Measurements from ENCODE around the gene ITFG2. TPM values are rescaled to one million over a fixed set of nuclear protein-coding genes. Genes with fewer than 3 reads are reported as not detected.

Gene ITFG2
- total and polyA plus RNA-seq, 2 of the 13 experiments (the other 11 are each of a cell fraction or from before 2014, with no cell fraction given) = 14.8 to 15.5 TPM

- TF ChIP-seq DPF2 (CRISPR knock-in tag; IDR thresholded peaks at IDR 0.05; ENCODE audit: borderline replicate concordance, low read depth) (no peak), ZNF788 (CRISPR knock-in tag; IDR thresholded peaks at IDR 0.05; ENCODE audit: borderline replicate concordance) (no peak)
Measured at GRCh38 chr12:2775431-2775830, 37.0 kb upstream of the ITFG2 start (continued).

DNA sequence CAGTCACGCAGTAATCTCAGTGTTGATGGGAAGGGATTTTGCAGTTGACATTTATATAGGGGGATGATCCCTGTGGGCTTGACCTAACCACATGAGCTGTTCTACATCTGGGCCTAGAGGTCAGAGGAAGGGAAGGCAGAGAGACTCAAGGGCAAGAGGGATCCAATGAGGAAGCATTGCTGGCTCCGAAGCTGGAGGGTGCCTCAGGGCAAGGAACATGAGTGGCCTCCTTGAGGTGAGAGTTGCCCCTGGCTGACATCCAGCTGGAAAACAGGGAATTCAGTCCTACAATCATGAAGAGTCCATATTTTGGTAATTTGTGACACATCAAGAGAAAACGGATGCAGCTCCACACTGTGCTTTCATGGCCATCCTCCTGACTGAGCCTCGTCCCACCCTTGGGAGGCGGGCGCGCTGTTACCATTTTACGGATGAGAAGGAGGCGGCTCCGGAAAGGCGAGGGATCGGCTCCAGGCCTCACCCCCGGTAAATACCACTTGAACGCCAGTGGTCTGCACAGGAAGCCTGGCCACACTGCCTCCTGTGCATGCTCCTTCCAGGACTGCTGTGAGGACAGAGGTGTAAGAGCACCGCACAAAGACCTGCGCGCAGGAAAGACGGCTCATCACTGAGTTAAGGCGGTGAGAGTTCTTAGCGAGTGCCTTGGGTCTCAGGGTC lies 36.2 kb upstream of the ITFG2 start:
- intact Hi-C loops (cut with micrococcal nuclease; ENCODE audit: unreplicated experiment) (no loop called here), in situ Hi-C loops (cut with HindIII; ENCODE audit: extremely low pct_ligation_motif_present, low pct_unique_long_range_greater_than_20kb) (no loop called here)
- ChIA-PET CTCF (ENCODE audit: low intra/inter-chr PET ratio, low total read pairs) (no interaction called here), POLR2A (no interaction called here)
- no peak overlapping the region for H3K4me2 ChIP-seq (ENCODE audit: low read depth, low read length)
- no peaks in the 10 kb centered on the region for H3K36me3 ChIP-seq (replicated peaks in 1 of 2; ENCODE audit: control insufficient read depth in 1 of 2, insufficient read depth in 2 of 2, low read length in 2 of 2)
- H3K9ac ChIP-seq (ENCODE audit: insufficient read depth, low read depth, low read length) = no peak overlapping the region
- no peaks in the 10 kb centered on the region for H3K9me3 ChIP-seq (ENCODE audit: low read length)
- H2AFZ ChIP-seq (ENCODE audit: low read length) = no peak overlapping the region
- H4K20me1 ChIP-seq (ENCODE audit: insufficient read depth, low read length) = no peaks in the 10 kb centered on the region
- no peak for DNase-seq (ENCODE audit: low spot score)
- ATAC-seq = no peak
- no peak overlapping the region for H3K27ac ChIP-seq (ENCODE audit: extremely low read length, insufficient read depth, low read length)
- BruUV-seq (replicated peaks) = no TSS peak
- no peaks in the 10 kb centered on the region for H3K4me1 ChIP-seq (ENCODE audit: insufficient read depth, low read length)
- no peak for FAIRE-seq
- H3K79me2 ChIP-seq (ENCODE audit: insufficient read depth, low read length) = no peaks in the 10 kb centered on the region
- no peak overlapping the region for H3K4me3 ChIP-seq (replicated peaks in 1 of 3; ENCODE audit: insufficient read depth in 1 of 3, low read depth in 2 of 3, low read length in 3 of 3)
- 66% methylated on average over 18 of the region's 20 CpGs for WGBS (ENCODE audit: low lambda C conversion rate)
- H3K27me3 ChIP-seq (ENCODE audit: control insufficient read depth in 1 of 2, insufficient read depth in 2 of 2, low read length in 2 of 2) = peaks cover 5 to 58% of the 10 kb centered on the region in 2 experiments; a peak in 4 of 5 replicates
- TF ChIP-seq ZNF263 (CRISPR knock-in tag; IDR thresholded peaks at IDR 0.05) = no peak

DNA sequence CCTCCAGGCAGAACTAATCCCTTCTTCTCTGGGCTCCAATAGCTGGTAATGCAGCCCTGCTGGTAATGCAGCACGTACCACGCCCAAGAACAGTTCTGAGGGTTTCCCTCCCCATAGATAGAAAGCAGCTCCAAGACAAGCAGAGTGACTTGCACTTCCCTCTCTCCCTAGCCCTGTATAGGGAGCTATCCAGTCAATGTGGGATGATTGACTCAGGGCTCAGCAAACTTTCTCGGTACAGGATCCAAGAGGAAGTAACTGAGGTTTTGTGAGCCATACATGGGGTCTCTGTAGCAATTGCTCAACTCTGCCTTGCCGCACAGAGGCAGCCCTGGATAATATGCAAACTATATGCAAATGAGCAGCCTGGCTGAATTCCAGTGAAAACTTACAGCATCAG lies 33.2 kb upstream of the ITFG2 start:
- FAIRE-seq (no peak), DNase-seq (ENCODE audit: low spot score) (no peak), ATAC-seq (no peak)
- 4% methylated on average over 4 of the region's 4 CpGs for WGBS (ENCODE audit: low lambda C conversion rate)
- Histone ChIP-seq H4K20me1 (ENCODE audit: insufficient read depth, low read length) (no peaks in the 10 kb centered on the region), H3K27me3 (ENCODE audit: control insufficient read depth in 1 of 2, insufficient read depth in 2 of 2, low read length in 2 of 2) (peaks cover 1 to 57% of the 10 kb centered on the region in 2 experiments; a peak in 3 of 5 replicates), H3K9me3 (ENCODE audit: low read length) (no peaks in the 10 kb centered on the region), H3K9ac (ENCODE audit: insufficient read depth, low read depth, low read length) (no peak overlapping the region), H3K27ac (ENCODE audit: extremely low read length, insufficient read depth, low read length) (no peak overlapping the region), H3K4me3 (replicated peaks in 1 of 3; ENCODE audit: insufficient read depth in 1 of 3, low read depth in 2 of 3, low read length in 3 of 3) (no peak overlapping the region), H2AFZ (ENCODE audit: low read length) (no peak overlapping the region), H3K4me2 (ENCODE audit: low read depth, low read length) (no peak overlapping the region), H3K4me1 (ENCODE audit: insufficient read depth, low read length) (peaks cover 7% of the 10 kb centered on the region), H3K36me3 (replicated peaks in 1 of 2; ENCODE audit: control insufficient read depth in 1 of 2, insufficient read depth in 2 of 2, low read length in 2 of 2) (no peaks in the 10 kb centered on the region), H3K79me2 (ENCODE audit: insufficient read depth, low read length) (no peaks in the 10 kb centered on the region)
- intact Hi-C loops (cut with micrococcal nuclease; ENCODE audit: unreplicated experiment) = no loop called here
- in situ Hi-C loops (cut with HindIII; ENCODE audit: extremely low pct_ligation_motif_present, low pct_unique_long_range_greater_than_20kb) = no loop called here
- no TSS peak for BruUV-seq (replicated peaks)
- POLR2A ChIA-PET = no interaction called here
- CTCF ChIA-PET (ENCODE audit: low intra/inter-chr PET ratio, low total read pairs) = no interaction called here
- TF ChIP-seq CEBPB (IDR thresholded peaks at IDR 0.05; ENCODE audit: borderline replicate concordance, low read depth, low read length) (no peak), FLYWCH1 (CRISPR knock-in tag; IDR thresholded peaks at IDR 0.05) (no peak), ZNF296 (CRISPR knock-in tag; conservative IDR thresholded peaks at IDR 0.05) (no peak), ZSCAN30 (CRISPR knock-in tag; IDR thresholded peaks at IDR 0.05) (no peak), CAMTA2 (CRISPR knock-in tag; IDR thresholded peaks at IDR 0.05; ENCODE audit: borderline replicate concordance) (no peak), GTF3A (CRISPR knock-in tag; conservative IDR thresholded peaks at IDR 0.05) (no peak), ZNF280B (CRISPR knock-in tag; IDR thresholded peaks at IDR 0.05; ENCODE audit: borderline replicate concordance) (no peak), ZNF232 (CRISPR knock-in tag; IDR thresholded peaks at IDR 0.05; ENCODE audit: borderline replicate concordance) (no peak), ZFP90 (CRISPR knock-in tag; IDR thresholded peaks at IDR 0.05; ENCODE audit: borderline replicate concordance) (no peak), ZNF264 (CRISPR knock-in tag; IDR thresholded peaks at IDR 0.05) (no peak)
- TF ChIP-seq, protein P1, sequence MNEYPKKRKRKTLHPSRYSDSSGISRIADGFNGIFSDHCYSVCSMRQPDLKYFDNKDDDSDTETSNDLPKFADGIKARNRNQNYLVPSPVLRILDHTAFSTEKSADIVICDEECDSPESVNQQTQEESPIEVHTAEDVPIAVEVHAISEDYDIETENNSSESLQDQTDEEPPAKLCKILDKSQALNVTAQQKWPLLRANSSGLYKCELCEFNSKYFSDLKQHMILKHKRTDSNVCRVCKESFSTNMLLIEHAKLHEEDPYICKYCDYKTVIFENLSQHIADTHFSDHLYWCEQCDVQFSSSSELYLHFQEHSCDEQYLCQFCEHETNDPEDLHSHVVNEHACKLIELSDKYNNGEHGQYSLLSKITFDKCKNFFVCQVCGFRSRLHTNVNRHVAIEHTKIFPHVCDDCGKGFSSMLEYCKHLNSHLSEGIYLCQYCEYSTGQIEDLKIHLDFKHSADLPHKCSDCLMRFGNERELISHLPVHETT (CRISPR knock-in tag; conservative IDR thresholded peaks at IDR 0.05) = no peak
